ENCODE measurements around the gene OR2T6. TPM values are rescaled to one million over a fixed set of nuclear protein-coding genes. Genes with fewer than 3 reads are reported as not detected.

Gene OR2T6, protein sequence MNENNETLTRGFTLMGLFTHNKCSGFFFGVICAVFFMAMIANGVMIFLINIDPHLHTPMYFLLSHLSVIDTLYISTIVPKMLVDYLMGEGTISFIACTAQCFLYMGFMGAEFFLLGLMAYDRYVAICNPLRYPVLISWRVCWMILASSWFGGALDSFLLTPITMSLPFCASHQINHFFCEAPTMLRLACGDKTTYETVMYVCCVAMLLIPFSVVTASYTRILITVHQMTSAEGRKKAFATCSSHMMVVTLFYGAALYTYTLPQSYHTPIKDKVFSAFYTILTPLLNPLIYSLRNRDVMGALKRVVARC
- total RNA-seq: under 1 TPM in 4 of 8 experiments, not detected in 4; 0.14 to 0.66 (median 0.19) TPM

DNA sequence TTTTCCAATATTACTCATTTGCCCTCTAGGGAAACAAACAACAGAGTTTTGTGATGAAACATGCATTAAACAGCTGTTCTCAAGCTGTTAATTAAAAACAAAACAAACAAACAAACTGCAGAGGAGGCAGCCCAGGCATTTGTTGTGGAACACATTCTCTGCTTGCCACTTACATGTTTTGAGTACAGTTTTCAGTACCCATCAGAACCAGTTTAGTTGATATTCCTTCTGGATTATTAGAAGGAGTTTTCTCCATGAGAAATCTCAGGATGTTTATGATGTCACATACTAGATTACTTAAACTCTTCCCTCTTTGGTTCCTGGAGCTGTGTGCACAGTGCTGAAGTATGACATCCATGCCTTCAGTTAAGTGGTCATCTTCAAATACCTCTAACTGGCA, at the start of gene OR2T6:
TSS of gene OR2T6 (plus strand) at position 301 of the 400 bp plus-strand sequence. CDS start 11,863 bp downstream, outside the sequence.
- Histone ChIP-seq H3K27ac (no peak within 1 kb of the TSS), H3K4me1 (replicated peaks in 1 of 2) (no peaks in the 10 kb centered on the region), H3K4me3 (no peak within 1 kb of the TSS)
- ATAC-seq (replicated peaks in 6 of 8): no peak
- in situ Hi-C loops (cut with MboI; ENCODE audit: low pct_unique_long_range_greater_than_20kb in 2 of 9, low sequenced_read_pairs in 9 of 9, unreplicated experiment in 9 of 9): no loop called here

DNA sequence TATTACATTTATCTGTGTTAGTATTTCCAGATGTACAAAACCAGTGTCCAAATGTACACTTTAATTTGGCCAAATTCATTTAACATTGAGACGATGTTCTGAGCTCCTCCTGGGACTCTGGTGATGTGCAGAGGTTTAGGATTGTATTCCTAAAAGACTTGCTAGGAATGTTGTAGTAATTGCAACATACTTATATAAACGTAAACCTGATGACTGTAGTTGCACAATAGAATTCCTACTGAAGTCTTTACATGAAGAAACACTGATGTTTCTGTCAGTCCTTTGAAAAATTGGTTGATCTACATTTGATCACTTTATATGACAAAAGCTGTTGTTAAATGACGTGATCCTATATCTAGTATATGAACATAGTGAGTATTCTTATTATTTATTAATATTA, 32.1 kb upstream of the OR2T6 start:
- no peaks in the 10 kb centered on the region for H3K4me1 ChIP-seq (replicated peaks in 1 of 2)
- no peak overlapping the region for H3K4me3 ChIP-seq
- no peak for ATAC-seq (replicated peaks in 6 of 8)
- H3K27ac ChIP-seq: no peak overlapping the region
- in situ Hi-C loops (cut with MboI; ENCODE audit: low pct_unique_long_range_greater_than_20kb in 2 of 9, low sequenced_read_pairs in 9 of 9, unreplicated experiment in 9 of 9): no loop called here
- WGBS, 10 experiments: 0 to 43% (median 15%) methylated on average over 1 to 3 of the region's 3 CpGs; no CpG with 5 or more reads in 1 of the 10 experiments

DNA sequence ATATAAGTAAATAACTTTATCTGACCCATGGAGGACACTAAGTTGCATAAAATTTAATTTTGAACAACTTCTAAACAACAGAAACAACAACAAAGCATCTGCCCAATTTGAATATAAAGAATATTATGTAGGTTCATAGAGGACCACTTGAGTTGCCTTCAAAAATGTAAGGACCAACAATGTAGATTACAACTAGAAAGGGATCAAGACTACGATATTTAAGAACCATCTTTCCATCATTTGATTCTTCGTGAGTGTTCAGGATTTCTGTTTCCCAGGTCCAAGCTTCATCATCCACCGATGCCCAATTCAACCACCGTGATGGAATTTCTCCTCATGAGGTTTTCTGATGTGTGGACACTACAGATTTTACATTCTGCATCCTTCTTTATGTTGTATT, 27.1 kb upstream of the OR2T6 start, which contains the start of gene OR14C36:
TSS of gene OR14C36 (plus strand) at position 301 of the 400 bp plus-strand sequence. CDS start at position 301, 0 bp downstream.
- in situ Hi-C loops (cut with MboI; ENCODE audit: low pct_unique_long_range_greater_than_20kb in 2 of 9, low sequenced_read_pairs in 9 of 9, unreplicated experiment in 9 of 9): no loop called here
- no peak for ATAC-seq (replicated peaks in 6 of 8)
- no peak within 1 kb of the TSS for H3K4me3 ChIP-seq
- WGBS, 10 experiments: 23 to 56% (median 38%) methylated on average over 2 to 4 of the region's 4 CpGs; no CpG with 5 or more reads in 1 of the 10 experiments
- no peaks in the 10 kb centered on the region for H3K4me1 ChIP-seq (replicated peaks in 1 of 2)
- no peak within 1 kb of the TSS for H3K27ac ChIP-seq

DNA sequence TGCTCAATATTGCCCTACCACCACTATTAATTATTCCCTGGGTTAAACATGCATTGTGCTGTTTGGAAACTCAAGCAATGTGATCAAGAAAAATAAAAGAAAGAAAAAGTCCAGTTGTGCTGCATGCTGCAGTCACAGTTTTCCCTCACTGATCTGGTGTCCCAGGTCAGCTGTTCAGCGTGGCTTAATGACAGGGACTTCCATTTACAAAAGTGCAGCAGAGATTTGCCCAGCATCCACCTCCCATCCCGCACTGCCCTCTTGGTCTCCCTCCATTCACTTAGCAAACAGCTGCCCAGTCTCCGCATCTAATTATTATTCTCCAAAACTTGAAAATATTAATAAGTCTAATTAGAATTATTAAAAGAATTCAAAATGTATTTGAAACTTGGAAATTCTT, 16.1 kb upstream of the OR2T6 start:
- Histone ChIP-seq H3K4me1 (replicated peaks in 1 of 2) (no peaks in the 10 kb centered on the region), H3K27ac (no peak overlapping the region), H3K4me3 (no peak overlapping the region)
- WGBS, 10 experiments: 7 to 74% (median 45%) methylated on average over 1 to 3 of the region's 3 CpGs; no CpG with 5 or more reads in 3 of the 10 experiments
- in situ Hi-C loops (cut with MboI; ENCODE audit: low pct_unique_long_range_greater_than_20kb in 2 of 9, low sequenced_read_pairs in 9 of 9, unreplicated experiment in 9 of 9): no loop called here
- ATAC-seq (replicated peaks in 6 of 8): no peak

DNA sequence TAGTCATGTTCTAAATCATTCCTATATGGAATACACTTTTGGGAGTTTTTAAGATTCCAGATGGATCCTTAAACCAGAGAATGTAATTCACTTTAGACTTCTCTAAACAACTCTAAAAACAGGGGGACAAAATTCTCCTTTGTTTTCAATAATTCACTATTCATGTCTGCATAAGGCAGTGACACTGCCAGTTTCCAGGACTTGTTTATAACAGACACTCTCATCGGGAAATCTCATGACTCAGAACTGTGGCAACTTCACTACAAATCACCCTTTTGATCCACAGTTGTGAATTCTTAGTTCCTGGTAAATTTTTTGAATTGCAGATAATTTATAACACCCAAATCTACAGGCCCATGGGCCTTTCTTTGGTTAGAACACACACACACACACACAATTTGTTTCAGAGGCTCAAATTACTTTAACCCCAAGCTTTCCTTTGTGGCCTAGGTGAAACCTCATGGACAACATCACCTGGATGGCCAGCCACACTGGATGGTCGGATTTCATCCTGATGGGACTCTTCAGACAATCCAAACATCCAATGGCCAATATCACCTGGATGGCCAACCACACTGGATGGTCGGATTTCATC, 14.3 kb upstream of the OR2T6 start, which contains the start of gene OR2T4:
TSS of gene OR2T4 (plus strand) at position 545 of the 595 bp plus-strand sequence. CDS start at position 545, 0 bp downstream.
- Histone ChIP-seq H3K4me1 (replicated peaks in 1 of 2) (no peaks in the 10 kb centered on the region), H3K4me3 (no peak within 1 kb of the TSS), H3K27ac (no peak within 1 kb of the TSS)
- no peak for ATAC-seq (replicated peaks in 6 of 8)
- 0 to 43% (median 16%) methylated on average over 1 to 3 of the region's 3 CpGs; no CpG with 5 or more reads in 1 of the 10 experiments for WGBS, 10 experiments
- in situ Hi-C loops (cut with MboI; ENCODE audit: low pct_unique_long_range_greater_than_20kb in 2 of 9, low sequenced_read_pairs in 9 of 9, unreplicated experiment in 9 of 9): no loop called here

DNA sequence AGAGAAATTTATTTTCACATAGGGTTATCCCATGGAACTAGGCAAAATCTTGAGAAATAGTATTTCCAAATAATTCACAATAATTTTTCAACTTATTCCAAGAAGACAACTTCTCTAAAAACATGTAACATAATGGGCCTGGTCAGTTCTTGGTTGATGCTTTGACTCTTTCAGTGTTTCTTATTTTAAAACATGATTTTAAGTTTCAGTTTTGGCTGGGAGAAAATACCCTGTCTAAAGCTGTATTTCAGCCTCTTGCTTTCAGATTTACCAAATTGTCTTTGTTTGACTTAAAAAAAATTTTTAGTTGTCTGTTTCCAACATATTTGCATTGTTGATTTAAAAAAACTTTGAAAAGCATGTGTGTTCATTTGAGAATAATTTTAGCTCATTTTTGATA, 8.9 kb upstream of the OR2T6 start:
- in situ Hi-C loops (cut with MboI; ENCODE audit: low pct_unique_long_range_greater_than_20kb in 2 of 9, low sequenced_read_pairs in 9 of 9, unreplicated experiment in 9 of 9): no loop called here
- ATAC-seq (replicated peaks in 6 of 8): no peak
- Histone ChIP-seq H3K4me1 (replicated peaks in 1 of 2) (no peaks in the 10 kb centered on the region), H3K4me3 (no peak overlapping the region), H3K27ac (no peak overlapping the region)

DNA sequence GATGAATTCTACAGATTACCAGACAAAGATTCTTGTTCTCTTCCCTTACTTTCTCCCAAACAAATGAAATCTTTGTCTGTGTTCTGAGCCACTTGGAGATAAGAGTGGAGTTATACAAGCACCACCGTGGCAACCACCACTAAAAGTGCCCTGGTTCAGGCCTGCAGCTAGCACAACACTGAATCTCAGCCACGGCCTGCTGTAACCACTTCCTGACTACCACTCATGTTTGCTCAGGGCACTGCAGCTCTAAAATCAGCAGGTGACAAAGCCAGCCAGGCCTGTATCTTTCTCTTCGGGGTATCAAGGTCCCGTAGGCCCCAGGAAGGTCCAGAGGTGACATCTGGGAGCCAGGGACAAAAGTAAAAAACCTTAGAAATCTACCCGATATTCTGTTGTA, 3.2 kb upstream of the OR2T6 start:
- no peak overlapping the region for H3K4me3 ChIP-seq
- H3K4me1 ChIP-seq (replicated peaks in 1 of 2): no peaks in the 10 kb centered on the region
- WGBS, 10 experiments: 0 to 52% (median 27%) methylated on average over 1 to 5 of the region's 5 CpGs; no CpG with 5 or more reads in 2 of the 10 experiments
- no peak overlapping the region for H3K27ac ChIP-seq
- ATAC-seq (replicated peaks in 6 of 8): no peak
- in situ Hi-C loops (cut with MboI; ENCODE audit: low pct_unique_long_range_greater_than_20kb in 2 of 9, low sequenced_read_pairs in 9 of 9, unreplicated experiment in 9 of 9): no loop called here

DNA sequence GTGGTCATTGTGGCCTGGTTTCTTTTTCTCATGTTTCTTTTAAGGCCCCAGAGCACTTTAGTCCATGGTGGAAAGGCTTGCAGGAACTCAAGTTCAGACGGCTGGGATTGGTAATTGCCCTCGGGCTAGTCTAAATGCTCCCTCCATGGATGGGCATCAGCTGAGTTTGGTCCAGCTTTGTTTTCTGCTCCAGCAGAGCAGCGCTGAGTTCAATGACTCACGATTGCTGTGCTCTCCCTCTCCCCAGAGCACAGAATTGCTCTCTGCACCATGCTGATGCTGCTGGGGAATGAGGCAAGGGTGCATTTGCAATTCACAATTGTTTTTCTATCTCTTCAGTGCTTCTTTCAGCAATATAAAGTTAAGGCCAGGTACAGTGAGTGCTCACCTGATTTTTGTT, 1.8 kb upstream of the OR2T6 start:
- Histone ChIP-seq H3K27ac (no peak overlapping the region), H3K4me3 (no peak overlapping the region), H3K4me1 (replicated peaks in 1 of 2) (no peaks in the 10 kb centered on the region)
- no peak for ATAC-seq (replicated peaks in 6 of 8)
- in situ Hi-C loops (cut with MboI; ENCODE audit: low pct_unique_long_range_greater_than_20kb in 2 of 9, low sequenced_read_pairs in 9 of 9, unreplicated experiment in 9 of 9): no loop called here
- 3 to 58% (median 38%) methylated on average over 1 to 4 of the region's 4 CpGs; no CpG with 5 or more reads in 3 of the 10 experiments for WGBS, 10 experiments

DNA sequence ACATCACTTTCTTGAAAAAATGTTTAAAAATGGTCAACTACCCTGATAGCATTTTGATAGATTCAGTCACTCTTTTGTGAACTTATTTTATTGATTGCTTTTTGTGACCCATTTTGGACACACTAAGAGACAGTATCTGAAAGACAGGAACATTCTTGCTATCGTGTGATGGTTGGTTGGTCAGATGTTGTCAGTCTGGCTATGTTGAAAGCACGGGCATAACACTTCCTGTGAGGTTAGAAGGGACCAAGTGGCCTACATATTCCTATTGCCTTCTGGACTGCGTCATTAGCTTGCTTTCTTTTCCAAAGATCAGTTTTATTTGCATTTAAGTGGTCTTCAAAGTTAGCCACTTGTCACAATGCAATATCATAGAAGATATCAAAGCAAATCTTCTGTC, 1.4 kb downstream of the OR2T6 start:
- in situ Hi-C loops (cut with MboI; ENCODE audit: low pct_unique_long_range_greater_than_20kb in 2 of 9, low sequenced_read_pairs in 9 of 9, unreplicated experiment in 9 of 9): no loop called here
- Histone ChIP-seq H3K27ac (no peak overlapping the region), H3K4me1 (replicated peaks in 1 of 2) (no peaks in the 10 kb centered on the region), H3K4me3 (no peak overlapping the region)
- WGBS, 10 experiments: 0 to 44% (median 18%) methylated on average over 1 to 3 of the region's 3 CpGs; no CpG with 5 or more reads in 1 of the 10 experiments
- no peak for ATAC-seq (replicated peaks in 6 of 8)

DNA sequence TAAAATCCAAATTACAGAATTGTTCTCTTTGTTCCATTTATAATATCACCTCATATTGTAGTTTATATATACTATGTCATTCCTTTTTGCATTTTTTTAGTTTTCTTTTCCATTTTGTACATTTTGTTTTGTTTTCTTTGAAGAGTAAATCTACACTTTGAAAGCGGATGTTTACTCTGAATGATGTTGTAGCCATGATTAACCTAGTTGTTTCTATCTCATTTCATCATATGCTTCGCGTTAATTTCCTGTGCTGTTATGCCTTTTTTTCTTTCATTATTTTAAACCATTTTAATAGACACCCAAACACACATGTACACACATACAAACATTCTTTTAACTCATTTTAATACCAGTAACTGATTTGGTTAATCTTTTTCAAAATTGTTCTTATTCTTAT, 5.3 kb downstream of the OR2T6 start:
- Histone ChIP-seq H3K4me3 (no peak overlapping the region), H3K4me1 (replicated peaks in 1 of 2) (no peaks in the 10 kb centered on the region), H3K27ac (no peak overlapping the region)
- in situ Hi-C loops (cut with MboI; ENCODE audit: low pct_unique_long_range_greater_than_20kb in 2 of 9, low sequenced_read_pairs in 9 of 9, unreplicated experiment in 9 of 9): no loop called here
- no peak for ATAC-seq (replicated peaks in 6 of 8)
- 21 to 77% (median 60%) methylated on average over 3 of the region's 3 CpGs for WGBS, 10 experiments

DNA sequence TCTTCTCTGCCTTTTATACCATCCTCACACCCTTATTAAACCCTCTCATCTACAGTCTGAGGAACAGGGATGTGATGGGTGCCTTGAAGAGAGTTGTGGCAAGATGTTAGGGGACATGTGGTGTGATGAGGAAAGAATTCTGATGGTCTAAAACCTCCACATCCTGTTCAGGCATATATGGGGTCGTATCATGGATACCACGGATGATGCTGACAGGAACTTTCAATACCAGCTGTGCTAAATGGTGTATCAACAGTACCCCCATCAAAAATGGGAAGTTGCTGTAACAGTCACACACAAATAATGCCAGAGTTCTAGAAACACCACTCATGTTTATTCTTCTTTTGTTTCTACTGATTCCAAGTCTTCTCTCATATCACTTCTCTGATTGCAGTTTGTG, 12.9 kb downstream of the OR2T6 start:
- in situ Hi-C loops (cut with MboI; ENCODE audit: low pct_unique_long_range_greater_than_20kb in 2 of 9, low sequenced_read_pairs in 9 of 9, unreplicated experiment in 9 of 9): no loop called here
- Histone ChIP-seq H3K4me3 (no peak overlapping the region), H3K4me1 (replicated peaks in 1 of 2) (no peaks in the 10 kb centered on the region), H3K27ac (no peak overlapping the region)
- 0 to 51% (median 8%) methylated on average over 1 to 2 of the region's 2 CpGs; no CpG with 5 or more reads in 4 of the 10 experiments for WGBS, 10 experiments
- ATAC-seq (replicated peaks in 6 of 8): no peak

DNA sequence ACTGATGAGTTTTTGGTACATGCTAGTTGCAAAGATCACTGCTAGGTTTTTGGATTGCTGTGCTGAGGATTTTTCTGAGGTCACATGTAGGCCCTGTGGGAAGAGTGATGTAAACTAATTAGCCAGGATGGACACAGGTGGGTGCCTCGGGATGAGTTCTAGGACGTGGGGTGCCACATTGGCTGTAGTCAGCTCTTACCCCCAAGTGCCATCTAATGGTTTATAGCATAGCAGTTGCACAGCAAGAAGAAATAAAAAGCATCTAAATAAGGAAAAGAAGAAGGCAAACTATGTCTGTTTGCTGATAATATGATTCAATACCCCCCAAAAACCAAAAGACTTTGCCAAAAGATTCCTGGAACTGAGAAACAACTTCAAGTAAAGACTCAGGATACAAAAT, 17.5 kb downstream of the OR2T6 start:
- in situ Hi-C loops (cut with MboI; ENCODE audit: low pct_unique_long_range_greater_than_20kb in 2 of 9, low sequenced_read_pairs in 9 of 9, unreplicated experiment in 9 of 9): no loop called here
- Histone ChIP-seq H3K4me1 (replicated peaks in 1 of 2) (no peaks in the 10 kb centered on the region), H3K4me3 (no peak overlapping the region), H3K27ac (no peak overlapping the region)
- no peak for ATAC-seq (replicated peaks in 6 of 8)
- WGBS, 10 experiments: 0 to 24% (median 14%) methylated on average over 1 to 2 of the region's 2 CpGs; no CpG with 5 or more reads in 1 of the 10 experiments

DNA sequence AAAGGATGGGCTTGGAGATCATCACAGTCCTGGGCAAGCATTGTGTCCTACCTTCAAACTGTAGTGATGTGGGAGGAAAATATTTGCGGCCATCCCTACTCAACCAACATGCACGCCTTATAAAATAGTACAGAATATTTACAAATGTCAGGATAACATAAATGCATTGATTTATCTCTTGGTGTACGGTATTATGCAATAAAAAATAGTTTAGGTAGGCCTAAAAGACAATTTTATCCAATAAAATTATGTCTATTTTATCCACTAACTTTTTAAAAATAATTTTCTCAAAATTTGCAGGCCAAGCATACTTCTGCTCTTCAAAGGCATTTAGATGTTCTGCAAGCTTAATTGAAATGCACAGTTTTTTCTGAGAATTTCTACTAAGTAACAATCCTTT, 27.2 kb downstream of the OR2T6 start, which contains the start of gene OR2T1:
TSS of gene OR2T1 (plus strand) at position 301 of the 400 bp plus-strand sequence. CDS start 3,100 bp downstream, outside the sequence.
- in situ Hi-C loops (cut with MboI; ENCODE audit: low pct_unique_long_range_greater_than_20kb in 2 of 9, low sequenced_read_pairs in 9 of 9, unreplicated experiment in 9 of 9): no loop called here
- WGBS, 10 experiments: 0 to 80% (median 34%) methylated on average over 1 to 3 of the region's 3 CpGs; no CpG with 5 or more reads in 2 of the 10 experiments
- Histone ChIP-seq H3K27ac (no peak within 1 kb of the TSS), H3K4me1 (replicated peaks in 1 of 2) (no peaks in the 10 kb centered on the region), H3K4me3 (no peak within 1 kb of the TSS)
- ATAC-seq (replicated peaks in 6 of 8): no peak

Data from motor neuron (in vitro differentiated cells).